Neural cell (in vitro differentiated cells): ENCODE results near the gene ANTXR2. TPM values are rescaled to one million over a fixed set of nuclear protein-coding genes. Genes with fewer than 3 reads are reported as not detected.

Experiments
- H2AFZ ChIP-seq: fragments of 200-600, 300-800 bp; sonication (generic), shearing (Covaris generic); 2 replicates; pipeline ENCODE4 v1.6.0; 2014; ENCODE audit warnings: low read depth, mild to moderate bottlenecking, antibody characterized with exemption, low read length, moderate library complexity
- H3F3A ChIP-seq: fragments of 200-600 bp; shearing (Covaris generic); 2 replicates; pipeline ENCODE4 v1.6.1; 2016; ENCODE audit warnings: mild to moderate bottlenecking, moderate library complexity, mixed read lengths, antibody characterized with exemption, low read length; ENCODE audit not compliant: insufficient read depth, poor library complexity, severe bottlenecking
- H3K27ac ChIP-seq: fragments of 200-600, 300-800 bp; sonication (generic), shearing (Covaris generic); 2 replicates; pipeline ENCODE4 v1.5.1; 2014; ENCODE audit warnings: mild to moderate bottlenecking, low read length, moderate library complexity
- H3K27me3 ChIP-seq: fragments of 300-800, 200-600 bp; sonication (generic), shearing (Covaris generic); 2 replicates; pipeline ENCODE4 v1.6.0; 2014; ENCODE audit warnings: mild to moderate bottlenecking, low read depth, low read length, moderate library complexity; ENCODE audit not compliant: insufficient read depth
- H3K36me3 ChIP-seq: fragments of 300-800, 200-600 bp; sonication (generic), shearing (Covaris generic); 2 replicates; pipeline ENCODE4 v1.5.1; 2014; ENCODE audit warnings: mild to moderate bottlenecking, antibody characterized with exemption, low read length, moderate library complexity; ENCODE audit not compliant: insufficient read depth
- H3K4me2 ChIP-seq: fragments of 300-800, 200-600 bp; sonication (generic), shearing (Covaris generic); 2 replicates; pipeline ENCODE4 v1.6.0; 2014; ENCODE audit warnings: mild to moderate bottlenecking, low read length
- H3K4me3 ChIP-seq: fragments of 300-800, 200-600 bp; sonication (generic), shearing (Covaris generic); 2 replicates; pipeline ENCODE4 v1.5.1; 2014; ENCODE audit warnings: mild to moderate bottlenecking, low read length, moderate library complexity
- H3K79me2 ChIP-seq: fragments of 200-600 bp; shearing (Covaris generic); replicated peaks from 2 replicates; pipeline ENCODE4 v1.6.0; 2014; ENCODE audit warnings: mild to moderate bottlenecking, low read length, moderate library complexity; ENCODE audit not compliant: insufficient read depth
- H3K9ac ChIP-seq: fragments of 300-800, 200-600 bp; sonication (generic), shearing (Covaris generic); 2 replicates; pipeline ENCODE4 v1.6.1; 2016; ENCODE audit warnings: mild to moderate bottlenecking, low read length, mixed read lengths
- H3K9me2 ChIP-seq: fragments of 200-600 bp; shearing (Covaris generic); 2 replicates; pipeline ENCODE4 v1.6.1; 2016; ENCODE audit warnings: mild to moderate bottlenecking, low read length, mixed read lengths; ENCODE audit not compliant: insufficient read depth
- H3K9me3 ChIP-seq: fragments of 200-600, 300-800 bp; sonication (generic), shearing (Covaris generic); 2 replicates; pipeline ENCODE4 v1.6.1; 2016; ENCODE audit warnings: mild to moderate bottlenecking, mixed run types, low read length, moderate library complexity, mixed read lengths
- H4K20me1 ChIP-seq: fragments of 200-600 bp; shearing (Covaris generic); 2 replicates; pipeline ENCODE4 v1.6.1; 2016; ENCODE audit warnings: mild to moderate bottlenecking, mixed run types; ENCODE audit not compliant: insufficient read depth
- CTCF ChIP-seq: fragments of 450-650 bp; IDR thresholded peaks from 2 replicates; pipeline ENCODE4 v1.5.1; 2014; ENCODE audit warnings: antibody characterized with exemption, mild to moderate bottlenecking, moderate library complexity; ENCODE audit not compliant: poor library complexity, severe bottlenecking
- EP300 ChIP-seq: fragments of 450-650 bp; conservative IDR thresholded peaks from 2 replicates; pipeline ENCODE4 v1.6.1; 2014; ENCODE audit warnings: antibody characterized with exemption, mild to moderate bottlenecking, moderate library complexity; ENCODE audit not compliant: poor library complexity, severe bottlenecking
- EZH2 ChIP-seq: fragments of 200-600, 300-800 bp; shearing (Covaris generic), sonication (generic); IDR thresholded peaks from 2 replicates; pipeline ENCODE4 v1.6.1; 2014; ENCODE audit warnings: antibody characterized with exemption, low read length, borderline replicate concordance, mild to moderate bottlenecking; ENCODE audit not compliant: insufficient read depth, poor library complexity, severe bottlenecking
- MXI1 ChIP-seq: fragments of 450-650 bp; conservative IDR thresholded peaks from 2 replicates; pipeline ENCODE4 v1.6.1; 2014; ENCODE audit warnings: antibody characterized with exemption, mild to moderate bottlenecking; ENCODE audit not compliant: poor library complexity, severe bottlenecking
- POLR2AphosphoS5 ChIP-seq: IDR thresholded peaks from 2 replicates; pipeline ENCODE4 v1.6.1; 2012
- RAD21 ChIP-seq: fragments of 450-650 bp; conservative IDR thresholded peaks from 2 replicates; pipeline ENCODE4 v1.6.1; 2014; ENCODE audit warnings: antibody characterized with exemption, mild to moderate bottlenecking, moderate library complexity
- REST ChIP-seq: IDR thresholded peaks from 2 replicates; pipeline ENCODE4 v1.6.1; 2012; ENCODE audit warnings: borderline replicate concordance
- SMC3 ChIP-seq: fragments of 450-650 bp; conservative IDR thresholded peaks from 2 replicates; pipeline ENCODE4 v1.6.1; 2014; ENCODE audit warnings: antibody characterized with exemption, mild to moderate bottlenecking, moderate library complexity; ENCODE audit not compliant: poor library complexity
- TAF1 ChIP-seq: IDR thresholded peaks from 2 replicates; pipeline ENCODE4 v1.6.1; 2012; ENCODE audit warnings: low read depth
- polyA plus RNA-seq: library from polyadenylated mRNA; depleted of rRNA; stranded (reverse); fragments of >200 nt; gene quantifications from 2 replicates; pipeline ENCODE4 v1.2.3, GENCODE V29; 2014

ANTXR2 gene
- polyA plus RNA-seq, 1 donor from 2014 or later: 31.7 TPM

- H4K20me1 ChIP-seq: no peaks in the 10 kb centered on the region
- no peaks in the 10 kb centered on the region for H3F3A ChIP-seq
- TF ChIP-seq CTCF (no peak), POLR2AphosphoS5 (no peak), MXI1 (no peak), REST (no peak), TAF1 (no peak)
- no peaks in the 10 kb centered on the region for H3K9me3 ChIP-seq
- H3K4me2 ChIP-seq: no peak overlapping the region
- no peaks in the 10 kb centered on the region for H3K9me2 ChIP-seq
- no peak overlapping the region for H3K9ac ChIP-seq
- no peak overlapping the region for H3K4me3 ChIP-seq
- no peak overlapping the region for H3K27ac ChIP-seq
- no peaks in the 10 kb centered on the region for H3K79me2 ChIP-seq
- H2AFZ ChIP-seq: no peak overlapping the region
- no peaks in the 10 kb centered on the region for H3K36me3 ChIP-seq
- H3K27me3 ChIP-seq: no peaks in the 10 kb centered on the region
Observed at GRCh38 chr4:79948261-79948660, 124.8 kb downstream of the ANTXR2 start.

- Histone ChIP-seq H3F3A (no peaks in the 10 kb centered on the region), H3K36me3 (no peaks in the 10 kb centered on the region), H3K9me2 (no peaks in the 10 kb centered on the region), H3K9ac (no peak overlapping the region), H3K4me3 (no peak overlapping the region), H3K79me2 (no peaks in the 10 kb centered on the region), H3K27me3 (no peaks in the 10 kb centered on the region), H3K9me3 (no peaks in the 10 kb centered on the region), H2AFZ (no peak overlapping the region), H4K20me1 (no peaks in the 10 kb centered on the region), H3K27ac (no peak overlapping the region), H3K4me2 (no peak overlapping the region)
- TF ChIP-seq SMC3 (no peak), MXI1 (no peak), EZH2 (no peak), CTCF (no peak), REST (no peak), TAF1 (no peak), POLR2AphosphoS5 (no peak), EP300 (no peak), RAD21 (no peak)
Observed at GRCh38 chr4:79947386-79947785, 125.6 kb downstream of the ANTXR2 start.
